Gastroesophageal sphincter (tissue), 3 donors: Measurements from ENCODE around the gene C1orf35.

Experiments
- EP300 ChIP-seq: sonication (generic); formaldehyde crosslinking; IDR thresholded peaks from one replicate; pipeline ENCODE4 v1.6.1; 2017; ENCODE audit warnings: antibody characterized with exemption, mild to moderate bottlenecking
- POLR2A ChIP-seq, 2 donors: fragments of 450-650 bp; IDR thresholded peaks; one replicate each; pipeline ENCODE4 v1.6.1; 2017; ENCODE audit warnings: antibody characterized with exemption in 2 of 2, mild to moderate bottlenecking in 2 of 2, moderate library complexity in 1 of 2
- POLR2AphosphoS5 ChIP-seq: sonication (generic); formaldehyde crosslinking; IDR thresholded peaks from one replicate; pipeline ENCODE4 v1.6.1; 2017; ENCODE audit warnings: antibody characterized with exemption
- TF ChIP-seq, protein P1 (sequence below), 4 experiments: fragments of 200-600 bp in 2 of 4; fragments of 450-650 bp in 2 of 4; sonication (generic) in 1 of 4; IDR thresholded peaks; one replicate each; pipeline ENCODE4 v1.5.1; 2017 to 2019; ENCODE audit warnings: antibody characterized with exemption in 4 of 4, mild to moderate bottlenecking in 2 of 4, moderate library complexity in 2 of 4

DNA sequence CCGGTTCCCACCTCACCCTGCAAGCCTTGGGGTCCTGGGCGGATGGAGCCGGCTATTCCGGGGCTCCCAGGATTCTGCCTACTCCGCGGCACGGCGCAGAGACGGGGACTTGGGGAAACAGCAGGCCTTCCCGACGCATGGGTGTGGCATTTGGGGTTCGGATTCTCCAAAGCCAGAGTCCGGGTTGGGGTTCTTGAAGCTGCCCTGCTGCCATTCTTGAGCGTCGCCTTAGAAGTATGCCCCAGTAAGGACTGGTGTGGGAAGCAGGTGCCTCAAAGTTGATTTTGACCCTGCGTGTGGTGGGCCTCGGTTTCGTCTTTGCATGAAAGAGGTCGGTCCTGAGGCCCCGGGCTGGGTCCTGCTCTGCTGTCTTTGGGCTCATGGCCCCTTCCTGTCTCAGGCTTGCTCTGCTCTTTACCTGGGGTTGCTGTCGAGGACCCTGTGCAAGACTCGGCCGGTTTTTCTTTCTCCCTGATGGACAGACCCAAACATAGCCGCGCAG is 37.6 kb upstream of the C1orf35 start:
- TF ChIP-seq, protein P1, sequence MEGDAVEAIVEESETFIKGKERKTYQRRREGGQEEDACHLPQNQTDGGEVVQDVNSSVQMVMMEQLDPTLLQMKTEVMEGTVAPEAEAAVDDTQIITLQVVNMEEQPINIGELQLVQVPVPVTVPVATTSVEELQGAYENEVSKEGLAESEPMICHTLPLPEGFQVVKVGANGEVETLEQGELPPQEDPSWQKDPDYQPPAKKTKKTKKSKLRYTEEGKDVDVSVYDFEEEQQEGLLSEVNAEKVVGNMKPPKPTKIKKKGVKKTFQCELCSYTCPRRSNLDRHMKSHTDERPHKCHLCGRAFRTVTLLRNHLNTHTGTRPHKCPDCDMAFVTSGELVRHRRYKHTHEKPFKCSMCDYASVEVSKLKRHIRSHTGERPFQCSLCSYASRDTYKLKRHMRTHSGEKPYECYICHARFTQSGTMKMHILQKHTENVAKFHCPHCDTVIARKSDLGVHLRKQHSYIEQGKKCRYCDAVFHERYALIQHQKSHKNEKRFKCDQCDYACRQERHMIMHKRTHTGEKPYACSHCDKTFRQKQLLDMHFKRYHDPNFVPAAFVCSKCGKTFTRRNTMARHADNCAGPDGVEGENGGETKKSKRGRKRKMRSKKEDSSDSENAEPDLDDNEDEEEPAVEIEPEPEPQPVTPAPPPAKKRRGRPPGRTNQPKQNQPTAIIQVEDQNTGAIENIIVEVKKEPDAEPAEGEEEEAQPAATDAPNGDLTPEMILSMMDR (IDR thresholded peaks at IDR 0.05): no peak
- TF ChIP-seq EP300 (no peak), POLR2A (IDR thresholded peaks at IDR 0.05) (no peak), POLR2AphosphoS5 (no peak)
